ENCODE results near the gene CBY1. TPM values are rescaled to one million over a fixed set of nuclear protein-coding genes. Genes with fewer than 3 reads are reported as not detected.

The CBY1 gene
- total and polyA plus RNA-seq, 7 donors = 23.6 to 47.8 (median 35.6) TPM

DNA sequence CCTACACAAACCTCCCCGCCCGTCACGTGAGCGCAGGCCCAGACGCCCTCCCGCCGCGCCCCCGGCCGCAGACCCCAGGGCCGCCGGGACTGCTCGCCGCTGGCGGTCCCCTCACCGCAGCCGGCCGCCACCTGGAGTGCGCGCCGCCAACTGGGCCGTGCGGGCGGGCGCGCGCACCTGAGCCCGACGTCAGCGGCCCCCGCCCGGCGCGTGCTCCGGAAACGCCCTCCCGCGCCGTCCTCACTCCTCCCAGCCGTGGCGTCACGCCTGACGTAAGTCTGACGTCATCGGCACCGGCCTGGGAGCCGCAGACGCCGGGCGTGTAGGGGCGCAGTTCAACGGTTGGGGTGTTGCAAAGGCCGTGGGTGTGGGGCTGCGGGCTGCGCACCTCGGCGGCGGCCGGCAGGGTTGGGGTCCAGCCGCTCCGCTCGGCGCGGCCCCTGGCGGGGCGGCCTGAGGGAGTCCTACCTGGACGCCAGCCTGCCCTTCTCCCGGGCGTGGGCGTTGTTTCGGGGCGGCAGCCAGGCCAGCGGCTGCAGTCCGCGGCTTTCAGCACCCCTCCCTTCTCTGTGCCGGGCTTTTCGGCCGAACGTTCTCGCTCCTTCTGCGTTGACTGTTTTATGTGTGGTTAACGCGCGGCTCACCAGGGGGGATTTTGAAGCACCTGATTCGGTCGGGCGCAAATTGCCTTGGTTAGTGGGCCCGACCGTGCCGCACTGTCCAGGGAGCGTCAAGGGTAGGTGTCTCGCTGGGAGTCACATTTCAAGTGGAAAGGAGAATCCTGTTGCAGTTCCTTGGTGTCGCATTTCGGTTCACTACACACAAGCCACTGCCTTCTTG, 44.6 kb downstream of the CBY1 start, which contains the start of gene JOSD1:
TSS of gene JOSD1 (minus strand) at position 155 of the 840 bp plus-strand sequence. CDS start 956 bp downstream, outside the sequence.
- H3K9me3 ChIP-seq = no peaks in the 10 kb centered on the region
- no peaks in the 10 kb centered on the region for H3K36me3 ChIP-seq
- H3K4me3 ChIP-seq = peak within 1 kb of the TSS; percentile 72 to 98 (median 88)
- peaks cover 0 to 56% (median 53%) of the 10 kb centered on the region in 4 donors for H3K4me1 ChIP-seq
- peak in 3 of 4 donors; percentile 56 to 95 (median 91) for TF ChIP-seq EP300 (IDR thresholded peaks at IDR 0.05)
- peak in 1 of 4 experiments; percentile 21 for TF ChIP-seq CTCF (IDR thresholded peaks at IDR 0.05)
- peak; percentile 70 to 82 for TF ChIP-seq POLR2A (IDR thresholded peaks at IDR 0.05)
- TF ChIP-seq POLR2AphosphoS5 (IDR thresholded peaks at IDR 0.05) = peak; percentile 99 to 100 (median 100)
- intact Hi-C loops (cut with DNase I) = loop anchor here (2.0 to 5.0 kb wide), 2 partner anchors 54 to 616 kb away; partner anchors contain the start of genes RPL3 and SUN2
- no peaks in the 10 kb centered on the region for H3K27me3 ChIP-seq
- H3K27ac ChIP-seq = peak within 1 kb of the TSS; percentile 91 to 100 (median 99)
- 1% methylated on average over 94 of the region's 94 CpGs for WGBS, 2 donors
- peak; percentile 98 for DNase-seq

DNA sequence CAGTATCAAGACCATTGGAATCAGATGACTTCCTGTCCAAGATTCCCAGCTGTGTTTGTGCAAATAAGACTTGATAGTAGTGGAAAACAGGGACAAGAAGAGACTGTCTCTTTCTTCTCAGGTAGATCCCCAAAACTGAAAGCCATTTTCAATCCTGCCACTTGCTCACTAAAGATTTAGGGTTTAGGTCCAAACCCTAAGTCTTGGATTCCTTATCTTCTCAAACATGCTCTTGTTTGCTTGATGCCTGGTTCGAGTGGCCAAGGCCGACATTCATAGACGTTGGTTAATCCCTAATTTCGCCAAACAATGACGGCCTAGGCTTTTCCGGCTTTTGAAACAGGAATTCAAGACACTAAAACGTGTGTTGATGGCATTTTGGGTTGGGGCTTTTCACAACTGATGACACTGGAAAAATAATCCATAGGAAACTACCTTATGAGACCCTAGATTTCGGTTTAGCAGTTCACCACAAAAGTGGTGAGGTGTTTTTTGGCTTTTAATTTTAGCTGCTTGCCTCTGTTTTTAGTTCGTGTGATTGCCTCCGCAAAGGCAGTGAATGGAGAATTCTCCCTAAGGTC, 48.3 kb downstream of the CBY1 start:
- 7 to 18% methylated on average over 10 of the region's 10 CpGs for WGBS, 2 donors
- intact Hi-C loops (cut with DNase I) = loop anchor here (5.0 kb wide), 1 partner anchor 613 kb away; the partner anchor contains the start of gene RPL3
- H3K27ac ChIP-seq = peak overlapping the region; percentile 79 to 85 (median 82)
- no peaks in the 10 kb centered on the region for H3K27me3 ChIP-seq
- no peak for TF ChIP-seq POLR2A (IDR thresholded peaks at IDR 0.05)
- TF ChIP-seq POLR2AphosphoS5 (IDR thresholded peaks at IDR 0.05) = no peak
- TF ChIP-seq CTCF (IDR thresholded peaks at IDR 0.05) = no peak
- H3K36me3 ChIP-seq = peaks cover 0 to 5% (median 0%) of the 10 kb centered on the region in 4 donors
- H3K4me1 ChIP-seq = peaks cover 0 to 39% (median 36%) of the 10 kb centered on the region in 4 donors
- no peak for DNase-seq
- H3K4me3 ChIP-seq = peak overlapping the region in 3 of 4 donors; percentile 22 to 37 (median 24)
- no peaks in the 10 kb centered on the region for H3K9me3 ChIP-seq

- WGBS, 2 donors = 0% methylated on average over 55 of the region's 55 CpGs
- Histone ChIP-seq H3K36me3 (peaks cover 0 to 8% (median 2%) of the 10 kb centered on the region in 4 donors), H3K27ac (peak within 1 kb of the TSS; percentile 95 to 99 (median 98)), H3K4me1 (peaks cover 0 to 36% (median 33%) of the 10 kb centered on the region in 4 donors), H3K4me3 (peak within 1 kb of the TSS; percentile 73 to 98 (median 90)), H3K27me3 (no peaks in the 10 kb centered on the region), H3K9me3 (no peaks in the 10 kb centered on the region)
- DNase-seq = peak; percentile 100
- intact Hi-C loops (cut with DNase I) = no loop called here
- peak; percentile 71 to 86 for TF ChIP-seq POLR2A (IDR thresholded peaks at IDR 0.05)
- no peak for TF ChIP-seq CTCF (IDR thresholded peaks at IDR 0.05)
- TF ChIP-seq POLR2AphosphoS5 (IDR thresholded peaks at IDR 0.05) = peak; percentile 70 to 97 (median 84)
- no peak for TF ChIP-seq EP300 (IDR thresholded peaks at IDR 0.05)
Measured at GRCh38 chr22:38705235-38706100, 49.0 kb downstream of the CBY1 start, which contains the start of gene GTPBP1. Gene GTPBP1 (plus strand): TSS chr22:38705944. CDS start chr22:38705956, 12 bp downstream.
